ENCODE results near the gene GZMM.
A peak's percentile ranks its signal among the peaks of the same experiment; 100 is the strongest.

GZMM gene

DNA sequence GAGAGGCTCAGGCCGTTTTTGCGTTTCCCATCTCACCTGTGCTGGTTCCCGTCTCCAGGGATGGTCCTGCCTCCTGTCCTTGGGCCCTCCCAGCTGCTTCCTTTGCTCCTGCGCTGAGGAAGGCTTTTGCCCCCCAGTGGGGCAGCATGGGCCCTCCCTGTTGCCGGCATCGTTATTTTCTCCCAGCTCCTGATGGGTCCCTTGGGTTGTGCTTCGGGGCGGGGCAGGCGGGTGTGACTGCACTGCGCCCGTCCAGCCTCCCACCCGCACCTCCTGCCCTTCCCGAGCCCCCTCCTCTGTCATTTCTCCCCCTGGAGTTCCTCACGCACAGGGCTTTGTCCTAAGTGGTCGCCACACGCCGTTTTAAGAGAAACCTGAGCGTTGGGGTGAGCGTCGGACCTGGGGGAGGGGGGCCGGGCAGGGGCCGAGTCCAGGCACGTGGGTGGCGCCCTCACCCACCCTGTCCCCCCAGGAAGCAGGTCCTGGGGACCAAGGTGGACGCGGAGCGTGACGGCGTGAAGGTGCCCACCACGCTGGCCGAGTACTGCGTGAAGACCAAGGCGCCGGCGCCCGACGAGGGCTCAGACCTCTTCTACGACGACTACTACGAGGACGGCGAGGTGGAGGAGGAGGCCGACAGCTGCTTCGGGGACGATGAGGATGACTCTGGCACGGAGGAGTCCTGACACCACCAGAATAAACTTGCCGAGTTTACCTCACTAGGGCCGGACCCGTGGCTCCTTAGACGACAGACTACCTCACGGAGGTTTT, 2.8 kb upstream of the GZMM start:
- H3K4me1 ChIP-seq (ENCODE audit: insufficient read depth, low read length), result no peaks in the 10 kb centered on the region
- no peaks in the 10 kb centered on the region for H3K9me3 ChIP-seq (ENCODE audit: low read length)
- H3K4me3 ChIP-seq (ENCODE audit: low read depth in 1 of 2, low read length in 2 of 2), result no peak overlapping the region
- no peak overlapping the region for H3K27ac ChIP-seq (ENCODE audit: low read depth, low read length)
- H3K27me3 ChIP-seq (ENCODE audit: control insufficient read depth in 1 of 2, insufficient read depth in 2 of 2, low read length in 2 of 2), result no peaks in the 10 kb centered on the region
- no peak overlapping the region for H3K9ac ChIP-seq (ENCODE audit: low read length)
- H3K36me3 ChIP-seq (ENCODE audit: insufficient read depth, low read length), result peaks cover 27% of the 10 kb centered on the region

DNA sequence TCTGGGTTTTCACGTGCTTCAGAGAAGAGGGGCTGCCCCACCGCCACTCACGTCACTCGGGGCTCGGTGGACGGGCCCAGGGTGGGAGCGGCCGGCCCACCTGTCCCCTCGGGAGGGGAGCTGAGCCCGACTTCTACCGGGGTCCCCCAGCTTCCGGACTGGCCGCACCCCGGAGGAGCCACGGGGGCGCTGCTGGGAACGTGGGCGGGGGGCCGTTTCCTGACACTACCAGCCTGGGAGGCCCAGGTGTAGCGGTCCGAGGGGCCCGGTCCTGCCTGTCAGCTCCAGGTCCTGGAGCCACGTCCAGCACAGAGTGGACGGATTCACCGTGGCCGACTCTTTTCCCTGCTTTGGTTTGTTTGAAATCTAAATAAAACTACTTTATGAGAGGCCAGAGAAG, 2.2 kb upstream of the GZMM start:
- H3K27me3 ChIP-seq (ENCODE audit: control insufficient read depth in 1 of 2, insufficient read depth in 2 of 2, low read length in 2 of 2), result no peaks in the 10 kb centered on the region
- H3K4me1 ChIP-seq (ENCODE audit: insufficient read depth, low read length), result no peaks in the 10 kb centered on the region
- no peak overlapping the region for H3K27ac ChIP-seq (ENCODE audit: low read depth, low read length)
- no peak overlapping the region for H3K9ac ChIP-seq (ENCODE audit: low read length)
- no peak overlapping the region for H3K4me3 ChIP-seq (ENCODE audit: low read depth in 1 of 2, low read length in 2 of 2)
- H3K9me3 ChIP-seq (ENCODE audit: low read length), result no peaks in the 10 kb centered on the region
- peaks cover 21% of the 10 kb centered on the region for H3K36me3 ChIP-seq (ENCODE audit: insufficient read depth, low read length)

DNA sequence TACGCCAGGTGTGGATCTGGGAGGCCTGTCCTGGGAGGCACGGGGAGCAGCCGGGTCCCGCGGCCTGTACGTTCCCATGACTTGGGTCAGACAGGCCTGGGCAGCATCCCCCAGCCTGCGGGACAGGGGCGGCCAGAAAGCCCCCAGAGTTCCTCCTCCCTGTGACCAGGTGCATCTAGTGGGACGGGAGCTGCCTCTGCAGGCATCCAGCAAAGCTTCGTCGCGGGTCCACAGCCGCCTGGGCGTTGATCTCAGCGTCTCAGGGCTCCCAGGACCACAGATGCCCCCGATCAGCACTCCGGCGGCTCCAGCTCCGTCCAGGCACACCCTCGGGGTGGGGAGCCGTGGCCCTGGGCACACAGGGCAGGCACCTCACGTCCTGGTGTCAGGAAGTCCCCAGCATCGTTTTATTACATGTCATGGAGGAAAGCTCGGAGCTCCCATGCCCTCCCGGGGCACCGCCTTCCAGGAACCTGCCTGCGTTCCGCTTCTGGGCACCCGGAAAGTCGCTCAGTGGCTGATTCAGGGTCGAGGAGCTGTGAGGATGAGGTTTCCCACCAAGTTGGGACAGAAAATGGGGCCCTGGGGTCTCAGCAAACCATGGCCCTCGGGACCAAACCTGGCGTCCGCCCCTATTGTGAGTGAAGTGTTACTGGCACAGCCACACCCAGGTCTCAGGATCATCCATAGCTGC, 1.5 kb upstream of the GZMM start:
- Histone ChIP-seq H3K4me1 (ENCODE audit: insufficient read depth, low read length) (no peaks in the 10 kb centered on the region), H3K9ac (ENCODE audit: low read length) (no peak overlapping the region), H3K9me3 (ENCODE audit: low read length) (no peaks in the 10 kb centered on the region), H3K4me3 (ENCODE audit: low read depth in 1 of 2, low read length in 2 of 2) (no peak overlapping the region), H3K27me3 (ENCODE audit: control insufficient read depth in 1 of 2, insufficient read depth in 2 of 2, low read length in 2 of 2) (peaks cover 0 to 1% of the 10 kb centered on the region in 2 donors), H3K27ac (ENCODE audit: low read depth, low read length) (no peak overlapping the region), H3K36me3 (ENCODE audit: insufficient read depth, low read length) (peaks cover 16% of the 10 kb centered on the region)

DNA sequence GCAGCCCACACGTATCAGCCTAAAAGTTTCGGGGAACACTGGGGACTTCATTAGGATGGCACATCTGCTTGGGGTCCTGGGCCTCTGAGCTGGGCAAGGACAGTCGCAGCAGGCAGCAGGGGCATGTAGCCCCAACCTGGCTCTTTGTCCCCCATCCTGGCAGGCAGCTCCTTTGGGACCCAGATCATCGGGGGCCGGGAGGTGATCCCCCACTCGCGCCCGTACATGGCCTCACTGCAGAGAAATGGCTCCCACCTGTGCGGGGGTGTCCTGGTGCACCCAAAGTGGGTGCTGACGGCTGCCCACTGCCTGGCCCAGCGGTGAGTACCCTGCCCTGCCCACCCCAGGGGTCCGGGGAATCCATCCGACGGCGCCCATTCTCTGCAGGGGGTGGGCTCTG, 3.3 kb downstream of the GZMM start:
- Histone ChIP-seq H3K4me3 (ENCODE audit: low read depth in 1 of 2, low read length in 2 of 2) (no peak overlapping the region), H3K9me3 (ENCODE audit: low read length) (no peaks in the 10 kb centered on the region), H3K9ac (ENCODE audit: low read length) (no peak overlapping the region), H3K27me3 (ENCODE audit: control insufficient read depth in 1 of 2, insufficient read depth in 2 of 2, low read length in 2 of 2) (peaks cover 0 to 11% of the 10 kb centered on the region in 2 donors), H3K27ac (ENCODE audit: low read depth, low read length) (no peak overlapping the region), H3K36me3 (ENCODE audit: insufficient read depth, low read length) (no peaks in the 10 kb centered on the region), H3K4me1 (ENCODE audit: insufficient read depth, low read length) (no peaks in the 10 kb centered on the region)

DNA sequence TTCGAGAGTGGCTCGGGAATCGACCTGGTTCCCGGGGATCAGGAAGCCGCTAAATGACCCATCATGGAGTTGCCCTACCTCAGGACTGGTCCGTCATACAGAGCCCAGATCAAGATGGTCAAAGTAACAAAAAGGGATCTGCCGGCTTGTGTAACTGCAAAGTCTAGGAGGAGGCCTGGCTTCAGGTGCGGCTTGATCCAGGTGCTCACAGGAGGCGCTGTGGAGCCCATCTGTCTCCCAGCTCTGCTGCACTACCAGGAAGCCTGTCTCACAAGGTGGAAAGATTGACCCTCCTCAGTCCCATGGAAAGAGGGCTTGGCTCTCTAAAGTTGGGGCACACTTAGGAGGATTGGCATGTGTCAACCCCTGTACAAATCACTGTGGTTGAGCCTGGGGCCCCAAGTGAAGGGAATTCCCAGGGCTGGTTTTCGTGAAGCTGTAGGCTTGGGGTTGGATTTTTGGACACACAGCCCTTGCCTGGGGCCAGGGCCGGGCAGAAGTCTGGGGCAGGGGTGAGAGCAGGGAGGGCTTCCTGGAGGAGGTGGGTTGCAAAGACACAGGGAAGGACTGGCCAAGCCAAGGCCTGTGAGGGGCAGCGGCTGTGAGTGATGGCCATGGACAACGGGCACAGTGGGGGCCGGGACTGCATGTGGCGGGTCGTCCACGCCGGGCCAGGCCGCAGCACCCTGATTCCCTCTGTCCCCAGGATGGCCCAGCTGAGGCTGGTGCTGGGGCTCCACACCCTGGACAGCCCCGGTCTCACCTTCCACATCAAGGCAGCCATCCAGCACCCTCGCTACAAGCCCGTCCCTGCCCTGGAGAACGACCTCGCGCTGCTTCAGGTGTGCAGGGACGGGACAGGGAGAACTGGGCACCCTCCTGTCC, 4.2 kb downstream of the GZMM start:
- Histone ChIP-seq H3K4me1 (ENCODE audit: insufficient read depth, low read length) (no peaks in the 10 kb centered on the region), H3K9ac (ENCODE audit: low read length) (no peak overlapping the region), H3K27ac (ENCODE audit: low read depth, low read length) (no peak overlapping the region), H3K4me3 (ENCODE audit: low read depth in 1 of 2, low read length in 2 of 2) (no peak overlapping the region), H3K27me3 (ENCODE audit: control insufficient read depth in 1 of 2, insufficient read depth in 2 of 2, low read length in 2 of 2) (peaks cover 0 to 11% of the 10 kb centered on the region in 2 donors), H3K9me3 (ENCODE audit: low read length) (no peaks in the 10 kb centered on the region), H3K36me3 (ENCODE audit: insufficient read depth, low read length) (no peaks in the 10 kb centered on the region)

DNA sequence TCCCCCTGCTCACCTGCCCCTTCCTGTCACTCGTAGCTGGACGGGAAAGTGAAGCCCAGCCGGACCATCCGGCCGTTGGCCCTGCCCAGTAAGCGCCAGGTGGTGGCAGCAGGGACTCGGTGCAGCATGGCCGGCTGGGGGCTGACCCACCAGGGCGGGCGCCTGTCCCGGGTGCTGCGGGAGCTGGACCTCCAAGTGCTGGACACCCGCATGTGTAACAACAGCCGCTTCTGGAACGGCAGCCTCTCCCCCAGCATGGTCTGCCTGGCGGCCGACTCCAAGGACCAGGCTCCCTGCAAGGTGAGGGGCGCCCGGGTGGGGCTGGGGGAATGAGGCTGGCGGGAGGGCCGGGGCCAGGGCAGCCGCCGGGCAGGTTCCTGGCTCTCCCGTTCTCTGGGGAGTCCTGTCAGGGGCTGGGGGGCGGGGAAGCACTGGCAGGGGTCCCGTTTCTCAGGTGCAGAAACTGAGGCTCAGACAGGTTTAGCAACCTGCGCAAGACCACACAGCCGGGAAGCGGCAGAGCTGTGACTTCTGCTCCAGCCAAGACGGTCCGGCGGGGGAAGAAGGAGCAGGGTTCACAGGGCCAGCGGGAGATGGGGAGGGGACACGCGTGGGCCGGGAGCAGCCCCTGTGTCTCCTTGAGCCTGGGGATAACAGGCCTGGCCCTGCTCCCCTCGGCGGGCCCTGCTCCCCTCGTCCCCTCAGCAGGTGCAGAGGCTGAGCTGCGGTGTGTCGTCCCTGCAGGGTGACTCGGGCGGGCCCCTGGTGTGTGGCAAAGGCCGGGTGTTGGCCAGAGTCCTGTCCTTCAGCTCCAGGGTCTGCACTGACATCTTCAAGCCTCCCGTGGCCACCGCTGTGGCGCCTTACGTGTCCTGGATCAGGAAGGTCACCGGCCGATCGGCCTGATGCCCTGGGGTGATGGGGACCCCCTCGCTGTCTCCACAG, 5.3 kb downstream of the GZMM start:
- Histone ChIP-seq H3K27ac (ENCODE audit: low read depth, low read length) (no peak overlapping the region), H3K4me1 (ENCODE audit: insufficient read depth, low read length) (no peaks in the 10 kb centered on the region), H3K9ac (ENCODE audit: low read length) (no peak overlapping the region), H3K27me3 (ENCODE audit: control insufficient read depth in 1 of 2, insufficient read depth in 2 of 2, low read length in 2 of 2) (peaks cover 0 to 11% of the 10 kb centered on the region in 2 donors), H3K4me3 (ENCODE audit: low read depth in 1 of 2, low read length in 2 of 2) (no peak overlapping the region), H3K9me3 (ENCODE audit: low read length) (no peaks in the 10 kb centered on the region), H3K36me3 (ENCODE audit: insufficient read depth, low read length) (no peaks in the 10 kb centered on the region)

DNA sequence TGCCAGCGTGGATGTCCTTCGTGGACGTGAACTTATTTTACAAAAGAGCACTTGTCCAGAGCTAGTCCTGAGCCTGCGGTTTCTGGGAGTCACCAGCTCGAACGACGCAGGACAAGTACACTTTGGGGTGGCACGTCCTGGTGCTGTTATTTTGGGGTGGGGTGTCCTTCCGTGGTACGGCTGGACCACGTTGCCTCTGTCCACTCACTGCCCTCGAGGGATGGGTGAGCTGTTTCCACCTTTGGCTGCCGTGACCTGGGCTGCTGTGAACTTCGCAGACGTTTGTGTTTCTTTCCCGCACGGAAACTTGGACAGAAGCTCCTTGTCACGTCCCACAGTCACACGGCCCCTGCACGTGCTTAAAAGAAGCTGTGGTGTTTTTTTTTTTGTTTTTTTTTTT, 11.0 kb downstream of the GZMM start:
- Histone ChIP-seq H3K27ac (ENCODE audit: low read depth, low read length) (no peak overlapping the region), H3K4me1 (ENCODE audit: insufficient read depth, low read length) (peaks cover 8% of the 10 kb centered on the region), H3K4me3 (ENCODE audit: low read depth in 1 of 2, low read length in 2 of 2) (no peak overlapping the region), H3K36me3 (ENCODE audit: insufficient read depth, low read length) (no peaks in the 10 kb centered on the region), H3K27me3 (ENCODE audit: control insufficient read depth in 1 of 2, insufficient read depth in 2 of 2, low read length in 2 of 2) (no peaks in the 10 kb centered on the region), H3K9me3 (ENCODE audit: low read length) (no peaks in the 10 kb centered on the region), H3K9ac (ENCODE audit: low read length) (no peak overlapping the region)

DNA sequence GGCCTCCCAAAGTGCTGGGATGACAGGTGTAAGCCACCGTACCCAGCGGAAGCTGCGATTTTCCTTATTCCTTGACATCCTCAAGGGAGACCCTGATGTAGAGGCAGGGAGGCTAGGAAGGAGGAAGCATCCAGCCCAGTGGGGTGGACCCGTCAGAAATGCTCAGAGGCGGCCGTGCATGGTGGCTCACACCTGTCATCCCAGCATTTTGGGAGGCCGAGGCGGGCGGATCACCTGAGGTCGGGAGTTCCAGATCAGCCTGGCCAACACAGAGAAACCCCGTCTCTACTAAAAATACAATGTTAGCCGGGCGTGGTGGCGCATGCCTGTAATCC, 11.6 kb downstream of the GZMM start:
- no peaks in the 10 kb centered on the region for H3K9me3 ChIP-seq (ENCODE audit: low read length)
- peaks cover 8% of the 10 kb centered on the region for H3K4me1 ChIP-seq (ENCODE audit: insufficient read depth, low read length)
- no peak overlapping the region for H3K4me3 ChIP-seq (ENCODE audit: low read depth in 1 of 2, low read length in 2 of 2)
- no peaks in the 10 kb centered on the region for H3K27me3 ChIP-seq (ENCODE audit: control insufficient read depth in 1 of 2, insufficient read depth in 2 of 2, low read length in 2 of 2)
- H3K36me3 ChIP-seq (ENCODE audit: insufficient read depth, low read length), result no peaks in the 10 kb centered on the region
- H3K9ac ChIP-seq (ENCODE audit: low read length), result no peak overlapping the region
- no peak overlapping the region for H3K27ac ChIP-seq (ENCODE audit: low read depth, low read length)

DNA sequence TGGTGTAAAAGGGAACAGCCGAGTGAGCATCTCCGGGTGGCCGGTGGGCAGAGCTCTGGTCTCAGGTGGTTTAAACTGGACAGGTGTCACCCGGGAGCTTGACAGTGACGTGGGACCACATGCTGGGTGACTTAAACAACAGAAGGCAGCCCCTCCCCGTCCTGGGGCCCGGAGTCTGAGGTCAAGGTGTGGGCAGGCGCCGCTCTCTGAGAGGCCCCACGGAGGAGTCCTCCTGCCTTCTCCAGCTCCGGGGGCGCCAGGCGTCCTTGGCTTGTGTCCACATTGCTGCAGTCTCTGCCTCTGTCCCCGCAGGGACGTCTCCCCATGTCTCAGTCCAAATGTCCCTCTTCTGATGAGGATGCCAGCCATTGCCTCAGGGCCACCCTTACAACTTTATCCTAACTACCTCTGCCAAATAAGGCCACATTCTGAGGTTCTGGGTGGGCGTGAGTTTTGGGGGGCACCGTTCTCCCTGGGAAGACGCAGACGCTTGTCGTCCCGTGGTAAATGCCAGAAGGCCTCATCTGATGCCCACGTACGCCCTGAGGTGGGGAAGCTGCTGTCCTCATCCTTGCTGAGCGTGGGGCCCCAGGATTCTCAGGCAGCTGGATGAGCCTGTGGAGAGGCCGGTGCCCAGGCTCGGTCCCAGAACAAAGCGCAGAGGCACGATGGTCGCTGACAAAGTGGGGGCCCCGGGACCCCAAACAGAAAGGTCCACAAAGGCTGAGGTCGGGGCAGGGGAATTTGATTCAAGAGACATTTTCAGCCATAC, 12.9 kb downstream of the GZMM start:
- H3K27me3 ChIP-seq (ENCODE audit: control insufficient read depth in 1 of 2, insufficient read depth in 2 of 2, low read length in 2 of 2), result no peaks in the 10 kb centered on the region
- no peaks in the 10 kb centered on the region for H3K36me3 ChIP-seq (ENCODE audit: insufficient read depth, low read length)
- no peaks in the 10 kb centered on the region for H3K9me3 ChIP-seq (ENCODE audit: low read length)
- no peak overlapping the region for H3K27ac ChIP-seq (ENCODE audit: low read depth, low read length)
- no peak overlapping the region for H3K4me3 ChIP-seq (ENCODE audit: low read depth in 1 of 2, low read length in 2 of 2)
- peaks cover 8% of the 10 kb centered on the region for H3K4me1 ChIP-seq (ENCODE audit: insufficient read depth, low read length)
- no peak overlapping the region for H3K9ac ChIP-seq (ENCODE audit: low read length)

DNA sequence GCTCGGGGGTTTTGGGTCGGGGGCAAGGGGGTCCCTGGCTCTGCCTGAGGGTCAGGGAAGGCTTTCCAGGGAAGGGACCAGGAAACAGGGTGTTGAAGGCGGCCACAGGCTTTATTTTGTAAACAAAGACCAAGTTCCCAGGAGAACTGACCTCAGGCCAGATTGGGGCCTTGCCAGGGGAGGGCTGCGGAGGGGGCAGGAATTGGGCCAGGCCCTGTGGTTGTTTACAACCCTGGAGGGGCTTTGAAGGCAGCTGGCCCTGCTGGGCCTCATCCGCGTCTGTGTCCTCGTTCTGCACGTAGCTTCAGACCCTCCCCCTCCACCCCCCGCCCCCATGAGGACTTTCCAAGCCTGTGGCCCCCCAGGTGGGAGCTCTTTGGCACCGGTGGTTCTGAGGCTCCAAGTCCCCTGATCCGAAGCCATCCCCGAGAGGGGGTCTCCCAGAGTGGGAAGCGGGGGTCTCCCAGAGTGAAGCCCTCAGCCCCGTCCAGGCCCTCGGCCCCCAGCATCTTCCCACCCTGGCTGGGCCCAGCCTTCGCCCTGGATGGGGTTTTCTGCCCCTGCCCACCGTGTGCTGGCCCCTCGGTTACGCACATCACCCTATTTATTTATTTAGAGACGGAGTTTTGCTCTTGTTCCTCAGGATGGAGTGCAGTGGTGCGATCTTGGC, 15.1 kb downstream of the GZMM start:
- peak overlapping the region; percentile 48 for H3K27ac ChIP-seq (ENCODE audit: low read depth, low read length)
- no peak overlapping the region for H3K9ac ChIP-seq (ENCODE audit: low read length)

More for the DNA sequence above, 15.1 kb downstream of the GZMM start:
- Histone ChIP-seq H3K36me3 (ENCODE audit: insufficient read depth, low read length) (no peaks in the 10 kb centered on the region), H3K4me1 (ENCODE audit: insufficient read depth, low read length) (peaks cover 8% of the 10 kb centered on the region), H3K9me3 (ENCODE audit: low read length) (no peaks in the 10 kb centered on the region), H3K4me3 (ENCODE audit: low read depth in 1 of 2, low read length in 2 of 2) (no peak overlapping the region), H3K27me3 (ENCODE audit: control insufficient read depth in 1 of 2, insufficient read depth in 2 of 2, low read length in 2 of 2) (no peaks in the 10 kb centered on the region)

All from muscle layer of colon (tissue), 2 donors.